Karpas-422 (cell line): ENCODE data around the gene ARFIP2. TPM values are rescaled to one million over a fixed set of nuclear protein-coding genes. Genes with fewer than 3 reads are reported as not detected.
A peak's percentile ranks its signal among the peaks of the same experiment; 100 is the strongest.

Source experiments
- DNase-seq: peaks from one replicate; pipeline ENCODE4 v3.0.0-alpha.2; 2015
- H2AFZ ChIP-seq: fragments of 200-600 bp; sonication (generic); 2 replicates; pipeline ENCODE4 v1.6.1; 2014; ENCODE audit warnings: antibody characterized with exemption, low read length, mixed read lengths
- H3K27ac ChIP-seq: fragments of 200-600 bp; sonication (generic); 2 replicates; pipeline ENCODE4 v1.5.1; 2014; ENCODE audit warnings: mild to moderate bottlenecking, low read length, moderate library complexity
- H3K27me3 ChIP-seq: fragments of 200-600 bp; sonication (generic); 2 replicates; pipeline ENCODE4 v1.6.1; 2014; ENCODE audit warnings: low read length, mixed read lengths
- H3K36me3 ChIP-seq: fragments of 200-600 bp; sonication (generic); 2 replicates; pipeline ENCODE4 v1.6.1; 2014; ENCODE audit warnings: low read length, mixed read lengths; ENCODE audit not compliant: insufficient read depth
- H3K4me1 ChIP-seq: fragments of 200-600 bp; sonication (generic); 2 replicates; pipeline ENCODE4 v1.6.1; 2014; ENCODE audit warnings: mild to moderate bottlenecking, low read length, mixed read lengths
- H3K4me2 ChIP-seq: fragments of 200-600 bp; sonication (generic); 2 replicates; pipeline ENCODE4 v1.6.1; 2014; ENCODE audit warnings: low read length, low read depth, mild to moderate bottlenecking; ENCODE audit not compliant: poor library complexity, severe bottlenecking
- H3K4me3 ChIP-seq: fragments of 200-600 bp; sonication (generic); 2 replicates; pipeline ENCODE4 v1.5.1; 2014; ENCODE audit warnings: mild to moderate bottlenecking, antibody characterized with exemption, low read length, mixed read lengths
- H3K79me2 ChIP-seq: fragments of 200-600 bp; sonication (generic); 2 replicates; pipeline ENCODE4 v1.6.1; 2014; ENCODE audit warnings: mild to moderate bottlenecking, low read length, mixed read lengths
- H3K9ac ChIP-seq: fragments of 200-600 bp; sonication (generic); 2 replicates; pipeline ENCODE4 v1.6.0; 2014; ENCODE audit warnings: low read length
- H3K9me2 ChIP-seq: fragments of 200-600 bp; sonication (generic), shearing (Covaris generic); replicated peaks from 2 replicates; pipeline ENCODE4 v1.6.0; 2014; ENCODE audit warnings: mild to moderate bottlenecking, low read length, moderate library complexity; ENCODE audit not compliant: insufficient read depth
- H3K9me3 ChIP-seq: fragments of 300-700, 200-600 bp; sonication (generic); 2 replicates; pipeline ENCODE4 v1.6.1; 2014; ENCODE audit warnings: low read length, mixed read lengths
- H4K20me1 ChIP-seq: fragments of 200-600 bp; sonication (generic); 2 replicates; pipeline ENCODE4 v1.6.1; 2014; ENCODE audit warnings: mild to moderate bottlenecking, antibody characterized with exemption, low read length, low read depth; ENCODE audit not compliant: insufficient read depth
- total RNA-seq: library from RNA; depleted of rRNA; stranded (reverse); fragments of >200 nt; shearing (Covaris generic); gene quantifications from 2 replicates; pipeline ENCODE4 v1.2.3, GENCODE V29; 2014; ENCODE audit warnings: low replicate concordance

ARFIP2 gene
- total RNA-seq, 1 experiment from 2014 or later = 36.3 TPM

DNA sequence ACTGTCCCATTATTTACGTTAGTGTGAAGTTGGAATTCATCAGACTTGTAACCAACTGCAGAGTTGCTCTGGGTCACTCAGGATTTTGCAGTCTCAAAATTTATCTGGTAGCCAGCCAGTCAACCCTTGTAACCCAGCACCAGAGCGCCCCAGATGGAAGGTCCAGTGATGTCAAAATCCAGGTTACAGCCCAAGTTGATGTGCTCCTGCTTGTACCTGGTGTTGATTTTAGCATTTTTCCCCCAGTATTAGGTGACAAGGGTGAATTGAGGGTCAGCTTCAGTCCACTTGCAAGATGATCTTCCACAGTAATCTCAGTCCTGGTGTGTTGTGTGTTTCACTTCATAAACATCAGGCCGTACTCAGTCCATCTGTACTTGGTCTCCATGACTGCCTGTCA, 7.7 kb upstream of the ARFIP2 start:
- Histone ChIP-seq H2AFZ (no peak overlapping the region), H3K4me2 (no peak overlapping the region), H3K36me3 (peaks cover 28% of the 10 kb centered on the region), H3K79me2 (peaks cover 9% of the 10 kb centered on the region; the same call in 1 of the 2 replicates), H3K9me2 (no peaks in the 10 kb centered on the region), H3K9ac (no peak overlapping the region), H3K27ac (no peak overlapping the region), H3K4me1 (no peaks in the 10 kb centered on the region), H3K9me3 (no peaks in the 10 kb centered on the region), H4K20me1 (no peaks in the 10 kb centered on the region), H3K27me3 (no peaks in the 10 kb centered on the region), H3K4me3 (no peak overlapping the region)
- DNase-seq = no peak

DNA sequence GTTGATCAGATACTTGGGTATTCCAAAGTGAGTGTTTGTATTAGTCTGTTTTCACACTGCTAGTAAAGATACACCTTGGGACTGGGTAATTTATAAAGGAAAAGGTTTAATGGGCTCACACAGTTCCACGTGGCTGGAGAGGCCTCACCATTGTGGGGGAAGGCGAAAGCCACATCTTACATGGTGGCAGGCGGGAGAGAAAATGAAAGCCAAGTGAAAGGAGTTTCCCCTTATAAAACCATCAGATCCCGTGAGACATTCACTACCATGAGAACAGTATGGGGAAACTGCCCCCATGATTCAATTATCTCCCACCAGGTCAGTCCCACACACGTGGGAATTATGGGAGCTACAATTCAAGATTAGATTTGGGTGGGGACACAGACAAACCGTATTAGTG, 7.2 kb upstream of the ARFIP2 start:
- H4K20me1 ChIP-seq = no peaks in the 10 kb centered on the region
- no peak overlapping the region for H3K4me3 ChIP-seq
- H2AFZ ChIP-seq = no peak overlapping the region
- peaks cover 32% of the 10 kb centered on the region for H3K36me3 ChIP-seq
- H3K4me1 ChIP-seq = no peaks in the 10 kb centered on the region
- no peaks in the 10 kb centered on the region for H3K27me3 ChIP-seq
- no peak overlapping the region for H3K27ac ChIP-seq
- no peaks in the 10 kb centered on the region for H3K9me2 ChIP-seq
- no peak overlapping the region for H3K4me2 ChIP-seq
- DNase-seq = no peak
- H3K9ac ChIP-seq = no peak overlapping the region
- no peaks in the 10 kb centered on the region for H3K9me3 ChIP-seq
- peaks cover 14% of the 10 kb centered on the region for H3K79me2 ChIP-seq

DNA sequence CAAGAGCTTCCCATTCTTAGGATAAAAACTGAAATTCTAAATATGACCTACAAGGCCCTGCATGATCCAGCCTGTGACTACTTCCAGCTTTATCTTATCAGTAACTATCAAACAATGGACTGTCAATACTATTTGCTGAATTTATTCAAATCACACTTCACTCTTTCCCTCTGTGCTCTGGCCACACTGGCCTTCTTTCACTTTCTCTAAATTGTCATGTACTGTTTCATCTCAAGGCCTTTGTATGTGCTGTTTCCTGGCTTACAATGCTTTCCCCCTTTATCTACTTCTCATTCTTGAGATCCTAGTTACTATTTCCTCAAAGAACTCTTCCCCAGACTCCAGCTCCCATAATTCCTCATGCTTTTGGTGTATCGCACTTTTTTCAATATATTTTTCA, 5.8 kb upstream of the ARFIP2 start:
- Histone ChIP-seq H4K20me1 (peaks cover 9% of the 10 kb centered on the region; the same call in 1 of the 2 replicates), H3K27me3 (no peaks in the 10 kb centered on the region), H3K4me3 (no peak overlapping the region), H3K36me3 (peaks cover 44% of the 10 kb centered on the region), H2AFZ (no peak overlapping the region), H3K79me2 (peaks cover 28% of the 10 kb centered on the region), H3K27ac (no peak overlapping the region), H3K9ac (no peak overlapping the region), H3K9me2 (no peaks in the 10 kb centered on the region), H3K9me3 (no peaks in the 10 kb centered on the region), H3K4me1 (peaks cover 11% of the 10 kb centered on the region), H3K4me2 (no peak overlapping the region)
- no peak for DNase-seq

DNA sequence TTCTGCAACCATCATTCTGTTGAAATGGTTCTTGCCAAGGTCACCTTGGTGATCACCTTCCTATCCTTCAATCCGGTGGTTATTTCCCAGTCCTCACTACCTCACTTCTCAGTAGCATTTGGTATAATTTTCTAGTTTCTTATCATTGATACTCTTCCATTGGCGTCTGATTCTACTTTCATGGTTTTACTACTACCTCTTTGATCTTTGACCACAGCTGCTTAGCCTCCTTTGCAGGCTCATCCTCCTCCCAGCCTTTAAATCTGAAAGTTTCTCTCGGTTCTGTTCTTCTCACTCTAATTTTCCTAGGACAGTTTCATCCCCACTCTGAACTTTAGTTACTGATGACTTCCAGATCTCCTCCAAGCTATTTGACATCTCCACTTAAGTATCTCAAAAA, 5.1 kb upstream of the ARFIP2 start:
- Histone ChIP-seq H3K27me3 (no peaks in the 10 kb centered on the region), H3K79me2 (peaks cover 35% of the 10 kb centered on the region), H2AFZ (no peak overlapping the region), H3K4me3 (no peak overlapping the region), H4K20me1 (peaks cover 15% of the 10 kb centered on the region; the same call in 1 of the 2 replicates), H3K4me1 (peaks cover 11% of the 10 kb centered on the region), H3K36me3 (peaks cover 40% of the 10 kb centered on the region), H3K9ac (no peak overlapping the region), H3K4me2 (no peak overlapping the region), H3K27ac (no peak overlapping the region), H3K9me3 (no peaks in the 10 kb centered on the region), H3K9me2 (no peaks in the 10 kb centered on the region)
- DNase-seq = no peak

DNA sequence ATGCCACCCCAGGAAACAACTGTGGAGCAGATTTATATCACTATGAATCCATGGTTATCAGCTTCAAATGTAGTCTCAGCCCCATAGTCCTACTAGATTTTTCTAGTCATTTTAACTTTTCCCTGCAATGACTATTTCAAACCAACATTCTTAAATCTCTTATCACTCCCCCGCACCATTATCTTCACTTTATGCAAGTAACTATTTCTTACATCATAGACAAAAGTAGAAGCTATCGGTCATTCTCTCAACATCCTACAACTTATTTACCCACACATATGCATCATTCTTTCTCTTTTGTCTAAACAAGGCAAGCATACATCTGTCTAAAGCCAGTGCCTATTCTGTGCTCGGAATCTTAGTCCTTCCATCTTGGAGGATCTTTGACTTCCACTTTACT, 4.5 kb upstream of the ARFIP2 start:
- H3K4me2 ChIP-seq = no peak overlapping the region
- no peak overlapping the region for H3K27ac ChIP-seq

DNA sequence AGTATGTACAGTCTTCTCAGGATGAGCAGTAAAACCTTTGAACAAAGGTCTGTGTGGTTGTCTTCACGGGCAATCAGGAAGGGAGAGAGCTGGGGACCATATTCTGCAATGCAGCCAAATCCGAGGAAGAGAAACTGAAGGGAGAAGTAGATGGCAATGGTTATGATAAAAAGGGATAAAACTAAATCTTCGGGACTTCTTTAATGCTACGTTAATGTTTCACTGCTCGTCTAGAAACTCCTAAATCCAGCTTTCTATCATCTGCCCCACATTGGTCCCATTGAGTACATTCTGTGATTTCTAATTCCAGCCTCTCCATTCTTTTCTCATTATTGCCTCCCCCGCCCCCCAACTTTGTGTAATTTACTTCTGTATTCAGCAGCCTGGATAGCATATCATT, 1.9 kb upstream of the ARFIP2 start:
- no peak for DNase-seq
- Histone ChIP-seq H4K20me1 (peaks cover 15% of the 10 kb centered on the region), H3K27ac (no peak overlapping the region), H3K4me1 (peaks cover 21% of the 10 kb centered on the region), H3K4me2 (peak overlapping the region; percentile 88), H3K9me3 (no peaks in the 10 kb centered on the region), H2AFZ (no peak overlapping the region), H3K9me2 (no peaks in the 10 kb centered on the region), H3K4me3 (peak overlapping the region; percentile 92), H3K36me3 (peaks cover 42% of the 10 kb centered on the region), H3K79me2 (peaks cover 56% of the 10 kb centered on the region), H3K27me3 (no peaks in the 10 kb centered on the region), H3K9ac (0 out of 2 replicates have a peak overlapping the region, but pooled peaks have one; percentile 97)

More for the DNA sequence above, 4.5 kb upstream of the ARFIP2 start:
- Histone ChIP-seq H3K27me3 (no peaks in the 10 kb centered on the region), H3K4me1 (peaks cover 11% of the 10 kb centered on the region), H3K9ac (no peak overlapping the region), H4K20me1 (peaks cover 15% of the 10 kb centered on the region), H3K4me3 (no peak overlapping the region), H3K9me3 (no peaks in the 10 kb centered on the region), H3K79me2 (peaks cover 40% of the 10 kb centered on the region), H3K36me3 (peaks cover 40% of the 10 kb centered on the region), H2AFZ (no peak overlapping the region), H3K9me2 (no peaks in the 10 kb centered on the region)
- DNase-seq = no peak

DNA sequence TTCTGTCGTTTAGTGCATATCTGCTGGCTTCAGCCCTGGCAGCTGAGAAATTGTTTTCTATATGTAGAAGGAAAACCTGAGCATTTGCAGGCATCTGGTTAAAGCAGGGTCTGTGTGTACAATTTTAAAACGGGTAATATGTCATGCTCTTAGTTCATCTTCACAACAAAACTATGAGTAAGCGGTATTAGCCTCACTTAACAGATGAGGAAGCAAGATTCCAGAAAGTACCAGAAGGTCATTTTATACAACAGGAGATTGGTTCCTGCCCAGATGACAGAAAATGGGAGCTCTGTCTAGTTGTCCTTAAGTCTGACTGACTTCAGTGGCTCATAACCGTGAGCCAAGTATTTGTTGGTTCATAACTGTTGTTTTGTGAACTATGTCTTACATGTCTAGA, 1.3 kb upstream of the ARFIP2 start:
- no peak for DNase-seq
- no peaks in the 10 kb centered on the region for H3K9me3 ChIP-seq
- H3K36me3 ChIP-seq = peaks cover 40% of the 10 kb centered on the region
- H3K4me3 ChIP-seq = peak overlapping the region; percentile 92
- H3K9ac ChIP-seq = peak overlapping the region; percentile 97
- H3K4me2 ChIP-seq = peak overlapping the region; percentile 88
- peaks cover 56% of the 10 kb centered on the region for H3K79me2 ChIP-seq
- H3K9me2 ChIP-seq = no peaks in the 10 kb centered on the region
- H3K4me1 ChIP-seq = peaks cover 21% of the 10 kb centered on the region
- no peak overlapping the region for H3K27ac ChIP-seq
- no peak overlapping the region for H2AFZ ChIP-seq
- no peaks in the 10 kb centered on the region for H3K27me3 ChIP-seq
- peaks cover 15% of the 10 kb centered on the region for H4K20me1 ChIP-seq

DNA sequence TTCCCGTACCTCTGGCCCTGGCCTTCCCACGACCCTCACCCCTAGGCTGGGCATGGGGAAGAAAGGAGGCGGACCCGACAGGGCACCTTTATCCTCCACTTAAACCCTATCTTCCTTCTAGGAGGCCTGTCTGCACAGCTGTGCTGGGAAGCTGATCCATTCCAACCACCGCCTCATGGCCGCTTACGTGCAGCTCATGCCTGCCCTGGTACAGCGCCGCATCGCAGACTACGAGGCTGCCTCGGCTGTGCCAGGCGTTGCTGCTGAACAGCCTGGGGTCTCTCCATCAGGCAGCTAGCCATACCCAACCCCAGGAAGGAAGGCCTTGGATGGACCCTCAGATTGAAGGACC, 769 bp upstream of the ARFIP2 start:
- peak overlapping the region; percentile 97 for H3K9ac ChIP-seq
- peaks cover 15% of the 10 kb centered on the region for H4K20me1 ChIP-seq
- no peaks in the 10 kb centered on the region for H3K9me2 ChIP-seq
- H3K27me3 ChIP-seq = no peaks in the 10 kb centered on the region
- peaks cover 21% of the 10 kb centered on the region for H3K4me1 ChIP-seq
- H3K4me3 ChIP-seq = peak overlapping the region; percentile 92
- H3K4me2 ChIP-seq = peak overlapping the region; percentile 88
- H3K79me2 ChIP-seq = peaks cover 56% of the 10 kb centered on the region
- DNase-seq = no peak
- peaks cover 40% of the 10 kb centered on the region for H3K36me3 ChIP-seq
- peak overlapping the region; percentile 68 for H3K27ac ChIP-seq
- H2AFZ ChIP-seq = no peak overlapping the region
- no peaks in the 10 kb centered on the region for H3K9me3 ChIP-seq
